K562 (cell line): ENCODE results near the gene GPR85. TPM values are rescaled to one million over a fixed set of nuclear protein-coding genes. Genes with fewer than 3 reads are reported as not detected.

Source experiments
- CBFA2T2 ChIP-seq: fragments of 450-650 bp; conservative IDR thresholded peaks from 2 replicates; pipeline ENCODE4 v1.6.1; 2017; ENCODE audit warnings: mild to moderate bottlenecking
- CBX1 ChIP-seq: sonication (generic); IDR thresholded peaks from 2 replicates; pipeline ENCODE4 v1.6.1; 2016; ENCODE audit warnings: antibody characterized with exemption, low read depth, mild to moderate bottlenecking
- HSF4 ChIP-seq: fragments of 250-450 bp; sonication (Bioruptor Pico); IDR thresholded peaks from 2 replicates; pipeline ENCODE4 v2.1.2; 2022; ENCODE audit warnings: mild to moderate bottlenecking, moderate library complexity, borderline replicate concordance
- KAT2B ChIP-seq: IDR thresholded peaks from one replicate; pipeline ENCODE4 v1.6.1; 2012; ENCODE audit warnings: low read depth, mild to moderate bottlenecking, control low read depth, inconsistent platforms, low read length, moderate library complexity
- MCM3 ChIP-seq: fragments of 450-650 bp; IDR thresholded peaks from 2 replicates; pipeline ENCODE4 v1.6.1; 2016
- NBN ChIP-seq: fragments of 450-650 bp; IDR thresholded peaks from 2 replicates; pipeline ENCODE4 v1.6.1; 2016; ENCODE audit warnings: low read depth, mild to moderate bottlenecking
- NFATC3 ChIP-seq: fragments of 450-650 bp; IDR thresholded peaks from 2 replicates; pipeline ENCODE4 v1.6.1; 2017; ENCODE audit warnings: mild to moderate bottlenecking
- NFRKB ChIP-seq: fragments of 450-650 bp; IDR thresholded peaks from 2 replicates; pipeline ENCODE4 v1.6.1; 2016; ENCODE audit warnings: low read depth
- POLR2AphosphoS2 ChIP-seq: IDR thresholded peaks from 2 replicates; pipeline ENCODE4 v1.6.1; 2012; ENCODE audit warnings: low read length, improper control_type of control experiment
- SMC3 ChIP-seq: conservative IDR thresholded peaks from 2 replicates; pipeline ENCODE4 v1.6.1; 2011; ENCODE audit warnings: low read depth, low read length, improper control_type of control experiment; ENCODE audit not compliant: insufficient read depth
- SRSF3 ChIP-seq: fragments of 200-400 bp; formaldehyde crosslinking; IDR thresholded peaks from 2 replicates; pipeline ENCODE4 v1.6.1; 2016; ENCODE audit warnings: mild to moderate bottlenecking, low read length, moderate library complexity; ENCODE audit not compliant: insufficient read depth
- XRCC5 ChIP-seq: fragments of 200-400 bp; formaldehyde crosslinking; IDR thresholded peaks from 2 replicates; pipeline ENCODE4 v1.6.1; 2017; ENCODE audit warnings: low read depth, mild to moderate bottlenecking, low read length
- ZNF696 ChIP-seq: fragments of 250-450 bp; sonication (Bioruptor Pico); conservative IDR thresholded peaks from 2 replicates; pipeline ENCODE4 v1.4.0; 2020; ENCODE audit warnings: mild to moderate bottlenecking, moderate library complexity
- polyA plus RNA-seq, 8 experiments: library from polyadenylated mRNA; depleted of rRNA in 4 of 8; stranded (reverse) in 5 of 8; unstranded in 3 of 8; fragments of >200 nt; fragmentation: Nextera tagmentation in 2 of 8; fragmentation: Illumina TruSeq in 1 of 8; extraction: Ambion mirVana in 2 of 8; extraction: Trizol in 1 of 8; gene quantifications; 2 replicates each; pipeline versions ENCODE4 v1.2.1 to v1.2.3, GENCODE V29; 2011 to 2014; ENCODE audit warnings: inconsistent platforms in 1 of 8, missing spikeins in 1 of 8
- total RNA-seq, 7 experiments: library from RNA; depleted of rRNA in 6 of 7; stranded (reverse); fragments of >200 nt in 6 of 7; fragmentation: Illumina TruSeq in 2 of 7; extraction: Trizol in 2 of 7; gene quantifications; 2 replicates each; pipeline versions ENCODE4 v1.2.1 to v1.2.3, GENCODE V29; 2011 to 2021; ENCODE audit warnings: low replicate concordance in 1 of 7
- TF ChIP-seq, protein P1 (sequence below): fragments of 450-650 bp; IDR thresholded peaks from 2 replicates; pipeline ENCODE4 v1.6.1; 2016; ENCODE audit warnings: low read depth
- TF ChIP-seq, protein P2 (sequence below): fragments of 450-650 bp; formaldehyde crosslinking; IDR thresholded peaks from 2 replicates; pipeline ENCODE4 v1.4.0; 2022; ENCODE audit warnings: mild to moderate bottlenecking, moderate library complexity
- TF ChIP-seq, protein P3 (sequence below): fragments of 250-450 bp; sonication (Bioruptor Pico); IDR thresholded peaks from 2 replicates; pipeline ENCODE4 v1.8.0; 2022; ENCODE audit warnings: moderate library complexity, mild to moderate bottlenecking, inconsistent platforms
- TF ChIP-seq, protein P4 (sequence below), 2 experiments: fragments of 200-800 bp in 1 of 2; sonication (Bioruptor generic) in 1 of 2; sonication (generic) in 1 of 2; formaldehyde crosslinking in 1 of 2; IDR thresholded peaks in 1 of 2; conservative IDR thresholded peaks in 1 of 2; 2 replicates each; pipeline versions ENCODE4 v1.5.0 to v1.6.1; 2016 to 2020; ENCODE audit warnings: missing compliant biosample characterization in 1 of 2, missing genetic modification characterization in 1 of 2, missing genetic modification reagents in 1 of 2

GPR85 gene
- total and polyA plus RNA-seq, 9 of the 15 experiments (the other 6 are each of a cell fraction or from before 2014, with no cell fraction given), result 2.9 to 18.2 (median 4.0) TPM

DNA sequence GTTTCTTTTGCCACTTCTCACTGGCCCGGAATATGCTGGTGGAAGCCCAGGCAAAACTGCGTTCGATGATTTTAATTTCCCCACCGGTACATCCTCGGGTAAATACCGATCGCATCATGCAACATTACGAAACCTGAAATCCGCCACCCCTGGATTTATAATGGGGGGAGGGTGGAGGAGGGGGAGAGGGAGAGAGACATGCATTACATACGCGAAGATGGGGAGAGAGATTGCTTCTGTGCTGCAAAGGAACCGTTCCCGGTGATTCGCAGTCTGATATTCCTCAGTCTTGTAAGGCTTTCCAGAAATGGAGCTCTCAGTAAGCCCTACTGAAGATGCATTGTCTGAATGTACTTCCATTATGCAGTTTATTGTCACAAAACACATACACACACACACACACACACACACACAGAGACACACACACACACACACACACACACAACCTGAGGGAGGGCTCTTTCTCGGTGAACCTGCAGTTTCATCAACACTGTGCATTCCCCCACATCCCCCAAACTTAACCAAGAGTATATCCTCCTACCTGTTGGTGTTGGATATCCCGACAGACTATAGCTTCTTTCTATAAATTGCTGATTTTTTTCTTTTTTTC is 741 bp downstream of the GPR85 start (continued):
- TF ChIP-seq, protein P1, sequence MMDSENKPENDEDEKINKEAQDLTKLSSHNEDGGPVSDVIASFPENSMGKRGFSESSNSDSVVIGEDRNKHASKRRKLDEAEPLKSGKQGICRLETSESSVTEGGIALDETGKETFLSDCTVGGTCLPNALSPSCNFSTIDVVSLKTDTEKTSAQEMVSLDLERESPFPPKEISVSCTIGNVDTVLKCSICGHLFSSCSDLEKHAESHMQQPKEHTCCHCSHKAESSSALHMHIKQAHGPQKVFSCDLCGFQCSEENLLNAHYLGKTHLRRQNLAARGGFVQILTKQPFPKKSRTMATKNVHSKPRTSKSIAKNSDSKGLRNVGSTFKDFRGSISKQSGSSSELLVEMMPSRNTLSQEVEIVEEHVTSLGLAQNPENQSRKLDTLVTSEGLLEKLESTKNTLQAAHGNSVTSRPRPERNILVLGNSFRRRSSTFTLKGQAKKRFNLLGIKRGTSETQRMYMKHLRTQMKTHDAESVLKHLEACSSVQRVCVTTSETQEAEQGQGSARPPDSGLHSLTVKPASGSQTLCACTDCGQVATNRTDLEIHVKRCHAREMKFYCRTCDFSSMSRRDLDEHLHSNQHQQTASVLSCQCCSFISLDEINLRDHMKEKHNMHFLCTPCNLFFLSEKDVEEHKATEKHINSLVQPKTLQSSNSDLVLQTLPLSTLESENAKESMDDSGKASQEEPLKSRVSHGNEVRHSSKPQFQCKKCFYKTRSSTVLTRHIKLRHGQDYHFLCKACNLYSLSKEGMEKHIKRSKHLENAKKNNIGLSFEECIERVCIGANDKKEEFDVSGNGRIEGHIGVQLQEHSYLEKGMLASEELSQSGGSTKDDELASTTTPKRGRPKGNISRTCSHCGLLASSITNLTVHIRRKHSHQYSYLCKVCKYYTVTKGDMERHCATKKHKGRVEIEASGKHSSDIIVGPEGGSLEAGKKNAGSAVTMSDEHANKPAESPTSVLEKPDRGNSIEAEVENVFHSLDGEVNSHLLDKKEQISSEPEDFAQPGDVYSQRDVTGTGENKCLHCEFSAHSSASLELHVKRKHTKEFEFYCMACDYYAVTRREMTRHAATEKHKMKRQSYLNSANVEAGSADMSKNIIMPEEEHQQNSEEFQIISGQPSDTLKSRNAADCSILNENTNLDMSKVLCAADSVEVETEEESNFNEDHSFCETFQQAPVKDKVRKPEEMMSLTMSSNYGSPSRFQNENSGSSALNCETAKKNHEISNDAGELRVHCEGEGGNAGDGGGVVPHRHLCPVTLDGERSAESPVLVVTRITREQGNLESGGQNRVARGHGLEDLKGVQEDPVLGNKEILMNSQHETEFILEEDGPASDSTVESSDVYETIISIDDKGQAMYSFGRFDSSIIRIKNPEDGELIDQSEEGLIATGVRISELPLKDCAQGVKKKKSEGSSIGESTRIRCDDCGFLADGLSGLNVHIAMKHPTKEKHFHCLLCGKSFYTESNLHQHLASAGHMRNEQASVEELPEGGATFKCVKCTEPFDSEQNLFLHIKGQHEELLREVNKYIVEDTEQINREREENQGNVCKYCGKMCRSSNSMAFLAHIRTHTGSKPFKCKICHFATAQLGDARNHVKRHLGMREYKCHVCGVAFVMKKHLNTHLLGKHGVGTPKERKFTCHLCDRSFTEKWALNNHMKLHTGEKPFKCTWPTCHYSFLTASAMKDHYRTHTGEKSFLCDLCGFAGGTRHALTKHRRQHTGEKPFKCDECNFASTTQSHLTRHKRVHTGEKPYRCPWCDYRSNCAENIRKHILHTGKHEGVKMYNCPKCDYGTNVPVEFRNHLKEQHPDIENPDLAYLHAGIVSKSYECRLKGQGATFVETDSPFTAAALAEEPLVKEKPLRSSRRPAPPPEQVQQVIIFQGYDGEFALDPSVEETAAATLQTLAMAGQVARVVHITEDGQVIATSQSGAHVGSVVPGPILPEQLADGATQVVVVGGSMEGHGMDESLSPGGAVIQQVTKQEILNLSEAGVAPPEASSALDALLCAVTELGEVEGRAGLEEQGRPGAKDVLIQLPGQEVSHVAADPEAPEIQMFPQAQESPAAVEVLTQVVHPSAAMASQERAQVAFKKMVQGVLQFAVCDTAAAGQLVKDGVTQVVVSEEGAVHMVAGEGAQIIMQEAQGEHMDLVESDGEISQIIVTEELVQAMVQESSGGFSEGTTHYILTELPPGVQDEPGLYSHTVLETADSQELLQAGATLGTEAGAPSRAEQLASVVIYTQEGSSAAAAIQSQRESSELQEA, result no peak
- TF ChIP-seq SRSF3 (no peak), MCM3 (peak; percentile 95), NFATC3 (no peak), POLR2AphosphoS2 (no peak), NBN (peak; percentile 68; the same call in 1 of the 2 replicates), KAT2B (no peak), XRCC5 (no peak), CBFA2T2 (no peak), NFRKB (no peak), ZNF696 (CRISPR knock-in tag) (no peak), CBX1 (no peak), SMC3 (no peak), HSF4 (CRISPR knock-in tag) (no peak)
- TF ChIP-seq, protein P2, sequence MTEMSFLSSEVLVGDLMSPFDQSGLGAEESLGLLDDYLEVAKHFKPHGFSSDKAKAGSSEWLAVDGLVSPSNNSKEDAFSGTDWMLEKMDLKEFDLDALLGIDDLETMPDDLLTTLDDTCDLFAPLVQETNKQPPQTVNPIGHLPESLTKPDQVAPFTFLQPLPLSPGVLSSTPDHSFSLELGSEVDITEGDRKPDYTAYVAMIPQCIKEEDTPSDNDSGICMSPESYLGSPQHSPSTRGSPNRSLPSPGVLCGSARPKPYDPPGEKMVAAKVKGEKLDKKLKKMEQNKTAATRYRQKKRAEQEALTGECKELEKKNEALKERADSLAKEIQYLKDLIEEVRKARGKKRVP, result no peak
- TF ChIP-seq, protein P3, sequence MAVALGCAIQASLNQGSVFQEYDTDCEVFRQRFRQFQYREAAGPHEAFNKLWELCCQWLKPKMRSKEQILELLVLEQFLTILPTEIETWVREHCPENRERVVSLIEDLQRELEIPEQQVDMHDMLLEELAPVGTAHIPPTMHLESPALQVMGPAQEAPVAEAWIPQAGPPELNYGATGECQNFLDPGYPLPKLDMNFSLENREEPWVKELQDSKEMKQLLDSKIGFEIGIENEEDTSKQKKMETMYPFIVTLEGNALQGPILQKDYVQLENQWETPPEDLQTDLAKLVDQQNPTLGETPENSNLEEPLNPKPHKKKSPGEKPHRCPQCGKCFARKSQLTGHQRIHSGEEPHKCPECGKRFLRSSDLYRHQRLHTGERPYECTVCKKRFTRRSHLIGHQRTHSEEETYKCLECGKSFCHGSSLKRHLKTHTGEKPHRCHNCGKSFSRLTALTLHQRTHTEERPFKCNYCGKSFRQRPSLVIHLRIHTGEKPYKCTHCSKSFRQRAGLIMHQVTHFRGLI (CRISPR knock-in tag), result no peak
- TF ChIP-seq, protein P4, sequence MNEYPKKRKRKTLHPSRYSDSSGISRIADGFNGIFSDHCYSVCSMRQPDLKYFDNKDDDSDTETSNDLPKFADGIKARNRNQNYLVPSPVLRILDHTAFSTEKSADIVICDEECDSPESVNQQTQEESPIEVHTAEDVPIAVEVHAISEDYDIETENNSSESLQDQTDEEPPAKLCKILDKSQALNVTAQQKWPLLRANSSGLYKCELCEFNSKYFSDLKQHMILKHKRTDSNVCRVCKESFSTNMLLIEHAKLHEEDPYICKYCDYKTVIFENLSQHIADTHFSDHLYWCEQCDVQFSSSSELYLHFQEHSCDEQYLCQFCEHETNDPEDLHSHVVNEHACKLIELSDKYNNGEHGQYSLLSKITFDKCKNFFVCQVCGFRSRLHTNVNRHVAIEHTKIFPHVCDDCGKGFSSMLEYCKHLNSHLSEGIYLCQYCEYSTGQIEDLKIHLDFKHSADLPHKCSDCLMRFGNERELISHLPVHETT (CRISPR knock-in tag; conservative IDR thresholded peaks at IDR 0.05 in 1 of 2, IDR thresholded peaks at IDR 0.05 in 1 of 2), result no peak
